ENCODE results near the gene ALDOB.

DNA sequence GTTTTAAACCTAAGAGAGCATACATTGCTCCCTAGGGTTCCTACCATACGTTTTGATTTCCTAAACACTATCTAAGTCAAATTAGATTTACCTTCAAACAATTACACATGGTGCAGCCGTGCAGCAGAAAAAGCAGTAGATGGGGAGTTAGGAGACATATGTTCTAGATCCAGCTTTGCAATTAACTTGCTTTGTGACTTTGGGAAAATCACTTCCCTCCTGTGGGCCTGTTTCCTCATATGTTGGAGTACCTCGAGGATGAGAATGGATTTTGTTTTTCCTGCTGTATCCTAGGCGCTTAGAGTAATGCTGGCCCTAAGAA lies 37.9 kb downstream of the ALDOB start:
- TF ChIP-seq, protein P1, sequence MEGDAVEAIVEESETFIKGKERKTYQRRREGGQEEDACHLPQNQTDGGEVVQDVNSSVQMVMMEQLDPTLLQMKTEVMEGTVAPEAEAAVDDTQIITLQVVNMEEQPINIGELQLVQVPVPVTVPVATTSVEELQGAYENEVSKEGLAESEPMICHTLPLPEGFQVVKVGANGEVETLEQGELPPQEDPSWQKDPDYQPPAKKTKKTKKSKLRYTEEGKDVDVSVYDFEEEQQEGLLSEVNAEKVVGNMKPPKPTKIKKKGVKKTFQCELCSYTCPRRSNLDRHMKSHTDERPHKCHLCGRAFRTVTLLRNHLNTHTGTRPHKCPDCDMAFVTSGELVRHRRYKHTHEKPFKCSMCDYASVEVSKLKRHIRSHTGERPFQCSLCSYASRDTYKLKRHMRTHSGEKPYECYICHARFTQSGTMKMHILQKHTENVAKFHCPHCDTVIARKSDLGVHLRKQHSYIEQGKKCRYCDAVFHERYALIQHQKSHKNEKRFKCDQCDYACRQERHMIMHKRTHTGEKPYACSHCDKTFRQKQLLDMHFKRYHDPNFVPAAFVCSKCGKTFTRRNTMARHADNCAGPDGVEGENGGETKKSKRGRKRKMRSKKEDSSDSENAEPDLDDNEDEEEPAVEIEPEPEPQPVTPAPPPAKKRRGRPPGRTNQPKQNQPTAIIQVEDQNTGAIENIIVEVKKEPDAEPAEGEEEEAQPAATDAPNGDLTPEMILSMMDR (IDR thresholded peaks at IDR 0.05) = no peak
- TF ChIP-seq POLR2A (IDR thresholded peaks at IDR 0.05) = no peak

All from esophagus squamous epithelium (tissue), 4 donors.